Measurements from ENCODE around the gene ADO. TPM values are rescaled to one million over a fixed set of nuclear protein-coding genes. Genes with fewer than 3 reads are reported as not detected.

ADO gene
- total RNA-seq, 4 donors from 2014 or later, result 10.0 to 16.0 (median 13.8) TPM

DNA sequence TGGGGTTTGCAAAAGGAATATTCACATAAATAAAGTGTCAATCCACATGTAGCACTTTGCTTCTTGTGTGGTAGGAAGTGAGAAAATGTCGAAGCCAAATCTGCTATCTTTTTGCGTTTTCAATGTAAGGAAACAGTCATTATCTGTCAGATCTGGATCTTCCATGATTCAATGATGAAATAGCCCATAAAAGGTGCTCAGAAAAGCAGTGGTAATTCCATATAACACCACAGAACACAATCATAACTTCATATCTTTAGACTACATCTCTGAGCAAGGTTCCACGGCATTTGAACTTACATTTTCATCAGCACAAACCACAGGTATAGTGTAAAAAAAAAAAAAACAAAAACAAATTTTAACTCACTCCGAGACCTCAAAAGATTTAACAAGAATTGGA, 51.5 kb downstream of the ADO start:
- DNase-seq, result no peak
- TF ChIP-seq POLR2A (IDR thresholded peaks at IDR 0.05), result no peak
- TF ChIP-seq, protein P1, sequence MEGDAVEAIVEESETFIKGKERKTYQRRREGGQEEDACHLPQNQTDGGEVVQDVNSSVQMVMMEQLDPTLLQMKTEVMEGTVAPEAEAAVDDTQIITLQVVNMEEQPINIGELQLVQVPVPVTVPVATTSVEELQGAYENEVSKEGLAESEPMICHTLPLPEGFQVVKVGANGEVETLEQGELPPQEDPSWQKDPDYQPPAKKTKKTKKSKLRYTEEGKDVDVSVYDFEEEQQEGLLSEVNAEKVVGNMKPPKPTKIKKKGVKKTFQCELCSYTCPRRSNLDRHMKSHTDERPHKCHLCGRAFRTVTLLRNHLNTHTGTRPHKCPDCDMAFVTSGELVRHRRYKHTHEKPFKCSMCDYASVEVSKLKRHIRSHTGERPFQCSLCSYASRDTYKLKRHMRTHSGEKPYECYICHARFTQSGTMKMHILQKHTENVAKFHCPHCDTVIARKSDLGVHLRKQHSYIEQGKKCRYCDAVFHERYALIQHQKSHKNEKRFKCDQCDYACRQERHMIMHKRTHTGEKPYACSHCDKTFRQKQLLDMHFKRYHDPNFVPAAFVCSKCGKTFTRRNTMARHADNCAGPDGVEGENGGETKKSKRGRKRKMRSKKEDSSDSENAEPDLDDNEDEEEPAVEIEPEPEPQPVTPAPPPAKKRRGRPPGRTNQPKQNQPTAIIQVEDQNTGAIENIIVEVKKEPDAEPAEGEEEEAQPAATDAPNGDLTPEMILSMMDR (IDR thresholded peaks at IDR 0.05), result no peak
- intact Hi-C loops (cut with DNase I), result no loop called here
- H3K27me3 ChIP-seq, result no peaks in the 10 kb centered on the region
- H3K9me3 ChIP-seq, result no peaks in the 10 kb centered on the region
- H3K4me1 ChIP-seq, result no peaks in the 10 kb centered on the region
- H3K27ac ChIP-seq, result no peak overlapping the region
- WGBS, 2 donors, result 57 to 67% methylated on average over 4 of the region's 4 CpGs
- no peaks in the 10 kb centered on the region for H3K36me3 ChIP-seq
- no peak overlapping the region for H3K4me3 ChIP-seq

Other genes starting within 250 kb of the ADO start
- gene EGR2, start 11.6 kb downstream of the ADO start, total RNA-seq, result under 1 TPM; under 0.01 to 0.62 (median 0.48) TPM